Heart left ventricle (tissue), 13 donors: Measurements from ENCODE around the gene PPCDC.

Experiments used
- POLR2A ChIP-seq, 2 donors: fragments of 450-650 bp; IDR thresholded peaks; one replicate each; pipeline ENCODE4 v1.6.1; 2017; ENCODE audit warnings: antibody characterized with exemption in 2 of 2, mild to moderate bottlenecking in 2 of 2, moderate library complexity in 2 of 2
- TF ChIP-seq, protein P1 (sequence below), 12 donors: fragments of 200-600 bp; sonication (generic) in 4 of 12; IDR thresholded peaks; one replicate each; pipeline versions ENCODE4 v1.5.0 to v1.8.0; 2018 to 2022; ENCODE audit warnings: antibody characterized with exemption in 12 of 12, mild to moderate bottlenecking in 5 of 12
- donor health status: ischemic (EF 13 %, LVEDD 7.1; RV severe dilation, severe dysfunction).
- donor health status: DM: no; HTN: yes; CAD: no.
- donor health status: DM: no; HTN: no; CAD: no.
- donor health status: ischemic (EF 25% LVEDD 6.9; RV normal size, moderate dysfunction).
- donor health status: ischemic (EF 25% LVEDD 5.7; RV mildly dilated, moderate dysfunction).
- donor health status: ischemic (EF 35%, LVEDD 5.7; RV mildly dilated, moderate dysfunction).
- donor health status: nonischemic (EF 11% LVEDD 7.7; RV severe dilation, severe dysfunction).
- donor health status: DM: yes; HTN: yes; CAD: no.
- donor health status: PGD.
- donor health status: ischemic (EF 29% LVEDD 5.4; RV normal size, mild dysfunction).
- donor health status: nonischemic (EF 23%, LVEDD 6.1; RV moderate dilation, normal function).

DNA sequence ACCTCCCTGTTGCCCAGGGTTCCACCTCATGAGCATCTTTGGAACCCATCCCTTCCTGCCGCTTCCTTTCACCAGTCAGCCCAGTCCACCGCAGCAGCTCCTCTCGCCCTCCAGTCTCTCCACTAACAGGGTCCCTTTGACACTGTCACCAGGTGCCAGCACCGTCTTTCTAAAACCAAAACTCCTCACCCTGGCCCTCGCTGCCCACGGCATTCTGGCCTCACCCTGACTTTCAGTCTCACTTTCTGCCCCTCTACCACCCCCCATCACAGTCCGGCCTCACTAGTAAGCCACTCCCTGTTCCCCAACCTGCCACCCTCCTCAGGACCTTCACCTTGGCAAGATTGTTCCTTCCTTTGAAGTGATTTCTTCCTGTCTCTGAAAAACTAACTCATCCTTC, 4.2 kb downstream of the PPCDC start:
- TF ChIP-seq, protein P1, sequence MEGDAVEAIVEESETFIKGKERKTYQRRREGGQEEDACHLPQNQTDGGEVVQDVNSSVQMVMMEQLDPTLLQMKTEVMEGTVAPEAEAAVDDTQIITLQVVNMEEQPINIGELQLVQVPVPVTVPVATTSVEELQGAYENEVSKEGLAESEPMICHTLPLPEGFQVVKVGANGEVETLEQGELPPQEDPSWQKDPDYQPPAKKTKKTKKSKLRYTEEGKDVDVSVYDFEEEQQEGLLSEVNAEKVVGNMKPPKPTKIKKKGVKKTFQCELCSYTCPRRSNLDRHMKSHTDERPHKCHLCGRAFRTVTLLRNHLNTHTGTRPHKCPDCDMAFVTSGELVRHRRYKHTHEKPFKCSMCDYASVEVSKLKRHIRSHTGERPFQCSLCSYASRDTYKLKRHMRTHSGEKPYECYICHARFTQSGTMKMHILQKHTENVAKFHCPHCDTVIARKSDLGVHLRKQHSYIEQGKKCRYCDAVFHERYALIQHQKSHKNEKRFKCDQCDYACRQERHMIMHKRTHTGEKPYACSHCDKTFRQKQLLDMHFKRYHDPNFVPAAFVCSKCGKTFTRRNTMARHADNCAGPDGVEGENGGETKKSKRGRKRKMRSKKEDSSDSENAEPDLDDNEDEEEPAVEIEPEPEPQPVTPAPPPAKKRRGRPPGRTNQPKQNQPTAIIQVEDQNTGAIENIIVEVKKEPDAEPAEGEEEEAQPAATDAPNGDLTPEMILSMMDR (IDR thresholded peaks at IDR 0.05): no peak
- no peak for TF ChIP-seq POLR2A (IDR thresholded peaks at IDR 0.05)
